ENCODE data around the gene IGF1.
"Not testable (repeated sequence)": the region's sequence is repeated elsewhere in the genome, so short reads cannot be mapped to it uniquely, and the experiment has no call there.

Gene IGF1

DNA sequence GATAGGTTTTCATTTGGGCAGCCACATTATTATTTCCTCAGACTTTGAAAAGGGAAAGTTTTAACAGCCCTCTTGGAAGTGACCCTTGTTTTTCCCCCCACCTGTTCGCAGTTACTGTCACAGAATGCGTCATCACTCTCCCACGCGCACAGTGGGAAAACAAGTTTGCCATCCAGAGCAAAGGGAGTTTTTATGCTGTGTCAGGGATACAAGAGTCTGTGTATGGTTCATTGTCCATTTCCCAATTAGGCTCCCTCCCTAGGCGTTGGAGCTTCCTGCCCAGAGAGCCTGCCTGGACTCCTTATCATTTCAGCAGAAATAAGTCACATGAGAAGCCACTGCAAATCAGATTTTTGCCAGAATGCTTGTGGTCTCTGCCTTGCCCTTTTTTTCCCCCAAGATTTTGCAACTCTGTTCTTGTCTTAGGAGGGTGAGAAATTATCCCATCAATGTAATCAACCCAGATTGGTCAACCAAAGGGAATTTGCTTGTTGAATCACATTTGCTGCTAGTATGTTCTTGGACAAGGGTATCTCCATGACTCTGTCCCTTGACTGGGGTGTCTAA lies 104.1 kb downstream of the IGF1 start:
- no peak for DNase-seq

DNA sequence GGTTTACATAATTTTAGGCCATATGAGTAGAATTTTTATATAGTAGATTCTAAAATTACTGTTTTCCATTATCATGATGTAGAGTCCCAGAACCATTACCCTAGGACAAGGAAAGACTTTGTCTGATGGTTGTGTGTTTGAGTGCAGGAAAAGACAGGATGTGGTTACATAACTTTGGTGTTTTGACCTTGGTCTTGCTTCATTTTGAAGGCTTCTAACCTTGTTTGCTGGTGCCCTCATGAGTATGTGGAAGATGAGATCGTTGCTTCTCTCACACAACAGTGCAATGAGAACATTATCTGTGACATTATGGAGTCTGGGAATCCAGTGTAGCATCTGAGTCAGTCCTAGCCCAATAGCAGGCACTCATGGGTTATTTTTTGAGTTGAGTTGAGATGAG lies 106.2 kb downstream of the IGF1 start:
- no peak for DNase-seq

DNA sequence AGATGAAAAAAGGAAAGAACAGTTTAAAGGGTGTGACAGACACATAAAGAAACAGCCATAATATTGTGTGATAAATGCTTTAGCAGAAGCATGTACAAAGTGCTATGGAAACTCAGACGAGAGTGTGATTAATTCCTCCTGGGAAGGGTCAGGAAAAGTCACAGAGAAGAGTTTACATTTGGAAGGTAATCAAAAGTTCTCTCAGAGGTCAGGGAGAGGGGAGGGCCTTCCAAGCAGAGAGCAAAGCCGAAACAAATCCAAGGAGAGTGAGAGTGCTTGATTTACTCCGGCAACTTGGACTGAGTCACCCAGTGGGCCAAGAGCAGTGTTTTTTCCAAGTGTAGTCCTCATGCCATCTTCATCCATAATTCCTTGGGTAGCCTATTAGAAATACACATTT lies 108.3 kb downstream of the IGF1 start:
- DNase-seq: no peak

DNA sequence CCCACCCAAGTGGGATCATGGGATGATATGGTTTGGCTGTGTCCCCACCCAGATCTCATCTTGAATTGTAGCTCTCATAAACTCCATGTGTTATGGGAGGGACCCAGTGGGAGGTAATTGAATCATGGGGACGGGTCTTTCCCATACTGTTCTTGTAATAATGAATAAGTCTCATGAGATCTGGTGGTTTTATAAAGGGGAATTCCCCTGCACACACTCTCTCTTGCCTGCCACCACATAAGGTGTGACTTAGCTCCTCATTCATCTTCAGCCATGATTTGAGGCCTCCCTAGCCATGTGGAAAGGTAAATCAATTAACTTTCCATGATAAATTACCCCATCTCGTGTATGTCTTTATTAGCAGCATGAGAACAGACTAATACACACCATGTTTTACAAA lies 109.2 kb downstream of the IGF1 start:
- no peak for DNase-seq

DNA sequence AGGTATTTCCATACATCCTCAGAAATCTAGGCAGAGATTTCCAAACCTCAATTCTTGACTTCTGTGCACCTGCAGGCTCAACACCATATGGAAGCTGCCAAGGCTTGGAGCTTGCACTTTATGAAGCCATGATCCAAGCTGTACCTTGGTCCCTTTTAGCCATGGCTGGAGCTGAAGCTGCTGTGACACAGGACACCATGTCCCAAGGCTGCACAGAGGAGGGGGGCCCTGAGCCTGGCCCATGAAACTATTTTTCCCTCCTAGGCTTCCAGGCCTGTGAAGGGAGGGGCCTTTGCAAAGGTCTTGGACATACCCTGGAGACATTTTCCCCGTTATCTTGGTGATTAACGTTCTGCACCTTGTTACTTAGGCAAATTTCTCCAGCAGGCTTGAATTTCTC lies 110.5 kb downstream of the IGF1 start:
- DNase-seq: no peak

DNA sequence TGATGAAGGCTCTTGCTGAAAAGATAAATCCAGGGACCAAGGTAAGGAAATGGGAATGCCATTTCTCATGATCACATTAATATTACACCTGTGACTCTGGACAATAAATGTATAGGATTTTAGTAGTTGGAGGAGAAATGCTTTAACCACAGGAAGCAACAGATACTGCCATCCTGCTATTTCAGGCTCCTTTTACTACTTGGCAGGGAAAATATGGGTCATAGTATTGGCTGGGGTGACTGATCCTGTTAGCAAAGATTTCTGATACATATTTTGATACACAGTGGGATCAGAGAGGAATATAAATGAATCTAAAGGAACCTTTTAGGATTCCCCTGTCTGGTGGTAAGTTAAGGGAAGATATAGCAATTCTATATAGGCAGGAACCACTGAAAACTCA lies 115.0 kb downstream of the IGF1 start:
- DNase-seq: no peak

DNA sequence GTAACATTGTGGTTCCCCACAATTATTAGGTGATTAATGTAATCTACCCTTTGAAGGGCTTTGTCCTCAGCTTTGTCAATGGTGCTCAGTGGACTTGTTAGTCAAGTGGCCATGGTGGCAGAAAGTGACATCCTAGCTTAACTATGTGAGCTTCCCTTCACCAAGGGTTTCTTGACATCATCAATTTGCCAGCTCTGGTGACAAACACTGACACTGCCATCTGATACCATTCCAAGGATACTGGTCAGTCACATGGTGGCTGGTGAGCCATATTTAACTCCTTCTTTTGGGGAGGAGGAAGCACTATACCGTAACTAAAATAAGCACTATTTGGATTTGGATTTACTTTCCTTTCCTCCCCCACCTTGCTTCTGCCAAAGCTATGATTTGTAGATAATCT lies 115.7 kb downstream of the IGF1 start:
- no peak for DNase-seq

DNA sequence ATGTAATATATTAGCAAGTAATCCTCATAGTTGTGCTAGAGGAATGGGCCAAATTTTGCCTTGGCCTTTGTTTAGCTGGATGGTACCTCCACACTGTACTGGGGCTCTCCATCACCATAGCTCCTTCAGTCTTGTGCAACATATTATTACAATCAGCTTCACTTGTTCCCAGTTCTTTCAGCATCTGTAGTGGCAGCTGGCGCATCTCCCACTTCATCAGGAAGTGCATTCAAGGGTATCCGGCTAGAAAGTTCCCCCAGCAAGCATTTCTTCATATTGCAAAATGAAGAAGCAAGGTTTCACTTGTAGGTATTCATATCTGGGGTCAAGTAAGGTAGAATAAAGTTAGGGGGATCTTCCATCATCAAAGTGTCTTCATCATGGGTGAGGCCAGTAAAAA lies 123.7 kb downstream of the IGF1 start:
- DNase-seq: no peak

DNA sequence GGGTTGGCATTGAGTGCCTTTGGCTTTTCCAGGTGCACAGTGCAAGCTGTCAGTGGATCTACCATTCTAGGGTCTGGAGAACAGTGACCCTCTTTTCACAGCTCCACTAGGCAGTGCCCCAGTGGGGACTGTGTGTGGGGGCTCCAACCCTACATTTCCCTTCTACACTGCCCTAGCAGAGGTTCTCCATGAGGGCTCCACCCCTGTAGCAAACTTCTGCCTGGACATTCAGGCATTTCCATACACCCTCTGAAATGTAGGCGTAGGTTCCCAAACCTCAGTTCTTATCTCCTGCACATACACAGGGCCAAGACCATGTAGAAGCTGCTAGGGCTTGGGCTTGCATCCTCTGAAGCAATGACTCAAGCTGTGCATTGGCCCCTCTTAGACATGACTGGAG lies 126.1 kb downstream of the IGF1 start:
- DNase-seq: not testable (repeated sequence)

DNA sequence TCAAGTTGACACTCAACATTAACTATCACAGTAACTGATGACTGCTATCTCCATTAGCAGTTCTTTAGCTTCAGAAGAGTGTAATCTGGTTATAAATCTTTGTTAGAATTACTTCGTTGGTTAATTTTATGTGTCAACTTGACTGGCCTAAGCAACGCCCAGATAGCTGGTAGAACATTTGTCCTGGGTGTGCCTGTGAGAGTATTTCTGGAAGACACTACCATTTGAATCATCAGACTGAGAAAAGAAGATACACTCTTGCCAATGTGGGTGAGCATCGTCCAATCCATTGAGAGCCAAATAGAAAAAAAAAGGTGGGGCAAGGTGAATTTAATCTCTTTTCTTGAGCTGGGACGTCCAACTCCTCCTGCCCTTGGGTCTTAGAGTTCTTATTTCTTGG lies 129.0 kb downstream of the IGF1 start:
- no peak for DNase-seq

DNA sequence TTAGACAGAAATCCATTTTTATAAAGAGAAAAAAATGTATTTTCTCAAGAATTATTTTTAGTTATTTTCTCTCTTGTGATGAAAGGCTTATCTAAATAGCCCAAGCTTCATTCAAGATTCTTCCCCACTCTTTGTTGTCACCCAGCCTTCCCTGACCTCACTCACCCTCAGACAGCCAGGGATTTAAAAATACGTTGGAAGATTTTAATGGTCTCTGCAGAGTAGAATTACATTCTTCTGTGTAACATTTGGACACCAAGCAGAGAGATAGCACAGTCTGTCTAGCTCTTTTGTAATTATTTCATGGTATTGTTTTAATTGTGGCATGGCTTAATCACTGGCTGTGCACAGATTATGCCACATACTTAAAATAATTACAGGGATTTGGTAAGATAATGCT lies 130.3 kb downstream of the IGF1 start:
- no peak for DNase-seq

DNA sequence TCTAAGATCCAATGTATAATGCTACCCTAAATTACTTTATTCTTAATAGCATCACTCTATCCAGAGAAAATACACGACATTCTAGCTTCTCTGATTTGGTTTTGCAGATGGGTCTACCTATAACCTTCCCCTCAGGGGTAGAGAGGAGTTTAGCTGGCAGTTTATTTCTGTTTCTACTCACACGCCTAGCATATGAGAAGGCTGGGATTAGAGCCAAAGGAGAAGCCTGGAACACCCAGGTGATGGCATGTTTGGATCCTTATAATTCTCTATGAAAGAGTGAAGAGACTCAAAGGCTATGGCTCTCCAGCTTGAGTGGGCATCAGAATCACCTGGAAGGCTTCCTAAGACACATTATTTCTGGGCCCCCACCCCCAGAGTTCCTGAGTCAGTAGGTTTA lies 131.3 kb downstream of the IGF1 start:
- DNase-seq: no peak

DNA sequence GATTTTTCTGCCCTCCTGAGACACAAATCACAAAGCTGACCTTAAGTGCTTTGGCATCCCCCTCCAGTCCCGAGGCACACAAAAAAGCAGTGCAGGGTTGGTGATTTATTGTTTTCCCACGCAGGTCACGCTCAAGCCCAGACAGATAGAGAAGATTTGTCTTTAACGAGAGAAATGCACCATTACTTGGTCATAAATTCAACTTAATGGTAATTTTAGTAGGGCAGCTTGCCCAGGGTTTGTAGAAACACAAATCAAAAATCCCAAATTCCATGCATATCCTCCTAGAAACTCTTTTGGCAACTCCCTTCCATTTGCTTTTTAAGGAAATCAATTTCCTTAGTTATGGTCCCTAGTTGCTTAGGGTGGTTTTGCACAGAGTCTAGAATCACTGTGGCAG lies 132.6 kb downstream of the IGF1 start:
- DNase-seq: no peak

Data from NCI-H1092 treated with DMSO at 0.1 percent for 48 hours (cell line).